Activated CD4-positive, alpha-beta T cell treated with anti-CD3 and anti-CD28 coated beads for 36 hours (primary cell): ENCODE measurements around the gene RNF213. TPM values are rescaled to one million over a fixed set of nuclear protein-coding genes. Genes with fewer than 3 reads are reported as not detected.

Experiments used
- ATAC-seq: fragments of 200-7000 bp; cut with Tn5 transposase; one replicate; pipeline ENCODE4 v1.10.0; 2021; ENCODE audit warnings: mild to moderate bottlenecking, moderate library complexity
- CTCF ChIA-PET: fragments of 350-600 bp; sonication (Branson Sonifier 250); formaldehyde crosslinking; loops from one replicate; lab custom pipeline; 2021; ENCODE audit warnings: antibody characterized with exemption; lab: Charles Lee
- POLR2A ChIA-PET: fragments of 350-600 bp; sonication (Branson Sonifier 250); formaldehyde crosslinking; loops from one replicate; lab custom pipeline; 2021; ENCODE audit warnings: antibody characterized with exemption, inconsistent platforms; lab: Charles Lee
- DNase-seq: peaks from one replicate; pipeline ENCODE4 v3.0.0-alpha.2; 2020
- H3K27ac Mint-ChIP-seq: one replicate; pipeline ENCODE4 v1.8.0; 2021; ENCODE audit warnings: mixed read lengths
- H3K27me3 Mint-ChIP-seq: one replicate; pipeline ENCODE4 v1.8.0; 2021; ENCODE audit warnings: mixed read lengths
- H3K36me3 Mint-ChIP-seq: one replicate; pipeline ENCODE4 v1.8.0; 2021; ENCODE audit warnings: low read depth, mixed read lengths
- H3K4me1 Mint-ChIP-seq: one replicate; pipeline ENCODE4 v1.8.0; 2021; ENCODE audit warnings: mixed read lengths
- H3K4me3 Mint-ChIP-seq: one replicate; pipeline ENCODE4 v1.8.0; 2021; ENCODE audit warnings: mild to moderate bottlenecking, moderate library complexity, mixed read lengths
- H3K9me3 Mint-ChIP-seq: one replicate; pipeline ENCODE4 v1.8.0; 2021; ENCODE audit warnings: low read depth, mixed read lengths
- intact Hi-C, 2 experiments: fragments of 100-400 bp; cut with DNase I in 1 of 2; cut with micrococcal nuclease in 1 of 2; formaldehyde crosslinking; loops; one replicate each; pipeline versions ENCODE4 v1.14.2 to v1.15.1; 2022 to 2024; cut with DNase I, micrococcal nuclease
- total RNA-seq, 2 experiments: library from RNA; stranded (reverse); gene quantifications; one replicate each; pipeline ENCODE4 v1.2.3, GENCODE V29; 2021

Gene RNF213
- total RNA-seq, 2 experiments from 2014 or later: 334 to 366 TPM

DNA sequence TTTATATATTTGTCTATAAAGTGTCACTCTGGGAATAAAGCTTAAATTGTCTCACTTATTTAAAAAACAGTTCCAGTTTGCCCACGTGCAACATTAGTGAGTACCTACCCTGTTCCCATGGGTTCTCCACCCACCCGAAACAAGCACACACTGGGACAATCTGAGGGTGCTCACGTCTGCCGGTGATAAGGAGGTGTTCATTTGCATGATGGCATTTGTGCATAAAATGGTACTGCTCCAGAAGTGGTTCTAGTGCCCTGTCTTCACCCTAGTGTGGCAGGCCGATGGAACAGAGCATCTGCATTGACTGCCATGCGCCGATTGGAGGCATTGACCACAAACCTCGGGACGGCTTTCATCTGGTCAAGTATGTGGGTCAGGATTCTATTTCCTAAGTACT, 118.7 kb downstream of the RNF213 start:
- intact Hi-C loops: no loop called here
- Mint-ChIP-seq H3K9me3 (no peaks in the 10 kb centered on the region), H3K4me3 (no peak overlapping the region), H3K4me1 (no peaks in the 10 kb centered on the region), H3K27me3 (no peaks in the 10 kb centered on the region), H3K36me3 (peaks cover 88% of the 10 kb centered on the region), H3K27ac (no peak overlapping the region)
- ATAC-seq (no peak), DNase-seq (no peak)
- CTCF ChIA-PET: interaction anchor here (1.3 kb wide), 1 partner anchor 9 kb away, joined by 4 read pairs; no protein-coding TSS in a partner anchor
- POLR2A ChIA-PET: no interaction called here

DNA sequence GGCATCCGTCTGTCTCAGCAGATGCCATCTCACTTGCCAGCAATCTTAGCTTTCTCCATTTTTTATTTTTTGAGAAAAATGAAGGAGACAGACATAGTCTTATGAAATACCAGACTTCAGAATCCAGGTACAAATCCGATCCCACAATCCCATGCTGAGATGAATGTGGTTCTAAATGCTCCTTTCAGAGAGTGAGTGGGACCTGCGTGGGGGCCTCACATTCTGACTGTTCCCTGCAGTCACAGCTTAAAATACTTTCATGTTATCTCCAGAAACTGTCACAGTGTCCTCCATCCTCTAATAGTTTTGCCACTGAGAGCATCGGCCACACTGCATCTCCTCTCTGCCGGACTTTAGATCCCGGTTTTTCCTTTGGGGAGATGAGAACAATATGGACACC, 119.4 kb downstream of the RNF213 start:
- H3K27me3 Mint-ChIP-seq: no peaks in the 10 kb centered on the region
- DNase-seq (no peak), ATAC-seq (no peak)
- H3K4me1 Mint-ChIP-seq: no peaks in the 10 kb centered on the region
- ChIA-PET POLR2A (interaction anchor here (0.5 kb wide), 1 partner anchor 571 kb away, joined by 5 read pairs; no protein-coding TSS in a partner anchor), CTCF (no interaction called here)
- H3K27ac Mint-ChIP-seq: no peak overlapping the region
- H3K4me3 Mint-ChIP-seq: no peak overlapping the region
- intact Hi-C loops: loop anchor here in 1 of 2 experiments (10.0 kb wide), 1 partner anchor 185 kb away; no protein-coding TSS in a partner anchor
- no peaks in the 10 kb centered on the region for H3K9me3 Mint-ChIP-seq
- peaks cover 85% of the 10 kb centered on the region for H3K36me3 Mint-ChIP-seq

DNA sequence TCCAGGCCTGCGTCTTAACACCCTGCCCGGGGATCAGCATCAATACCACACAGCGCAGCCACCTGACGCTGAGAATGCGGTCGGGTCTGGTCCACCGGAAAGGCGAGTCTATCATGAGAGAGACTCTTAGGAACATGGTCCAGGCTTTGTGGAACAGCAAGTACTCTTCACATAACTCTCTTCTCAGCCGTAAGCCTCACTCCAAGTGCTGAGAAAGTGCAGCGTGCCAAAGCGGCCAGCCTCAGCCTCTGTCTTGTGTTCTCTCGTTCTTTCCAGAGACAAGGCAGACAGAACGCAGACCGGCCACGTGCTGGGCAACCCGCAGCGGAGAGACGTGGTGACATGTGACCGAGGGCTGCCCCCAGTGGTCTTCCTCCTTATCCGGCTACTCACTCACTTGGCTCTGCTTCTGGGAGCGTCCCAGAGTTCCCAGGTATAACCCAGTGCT, 119.9 kb downstream of the RNF213 start:
- Mint-ChIP-seq H3K27me3 (no peaks in the 10 kb centered on the region), H3K9me3 (no peaks in the 10 kb centered on the region), H3K36me3 (peaks cover 85% of the 10 kb centered on the region), H3K4me1 (no peaks in the 10 kb centered on the region), H3K4me3 (no peak overlapping the region), H3K27ac (no peak overlapping the region)
- POLR2A ChIA-PET: interaction anchor here (0.5 kb wide), 1 partner anchor 570 kb away, joined by 5 read pairs; no protein-coding TSS in a partner anchor
- intact Hi-C loops: loop anchor here in 1 of 2 experiments (10.0 kb wide), 1 partner anchor 186 kb away; no protein-coding TSS in a partner anchor
- DNase-seq: no peak
- ATAC-seq: no peak
- CTCF ChIA-PET: no interaction called here

GRCh38 chr17:80381416-80381923, 120.8 kb downstream of the RNF213 start:
- no peak overlapping the region for H3K4me3 Mint-ChIP-seq
- H3K4me1 Mint-ChIP-seq: no peaks in the 10 kb centered on the region
- no peak overlapping the region for H3K27ac Mint-ChIP-seq
- H3K9me3 Mint-ChIP-seq: no peaks in the 10 kb centered on the region
- intact Hi-C loops: loop anchor here in 1 of 2 experiments (10.0 kb wide), 1 partner anchor 187 kb away; no protein-coding TSS in a partner anchor
- H3K27me3 Mint-ChIP-seq: no peaks in the 10 kb centered on the region
- peaks cover 84% of the 10 kb centered on the region for H3K36me3 Mint-ChIP-seq
- ChIA-PET CTCF (interaction anchor here (1.2 kb wide), 1 partner anchor 20 kb away, joined by 3 read pairs; no protein-coding TSS in a partner anchor), POLR2A (no interaction called here)
- DNase-seq (no peak), ATAC-seq (no peak)

DNA sequence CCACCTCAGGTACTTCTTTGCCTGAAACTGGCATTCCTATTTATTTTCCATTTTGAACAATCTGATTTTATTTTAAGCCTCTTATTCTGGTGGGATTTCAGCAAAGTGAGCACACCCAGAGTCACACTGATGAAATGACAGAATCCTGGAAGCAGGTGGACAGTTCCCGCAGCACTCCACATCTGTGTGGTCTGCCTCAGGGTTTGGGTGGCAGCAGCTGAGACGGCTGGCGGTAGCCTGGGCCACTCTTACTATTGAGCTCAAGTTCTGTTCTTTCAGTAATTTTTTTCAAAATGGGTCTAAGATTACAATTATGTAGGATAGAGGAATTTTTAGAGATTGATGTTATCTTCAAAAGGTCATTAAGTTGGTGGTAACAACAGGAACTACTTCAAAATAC, 121.8 kb downstream of the RNF213 start:
- ATAC-seq: no peak
- Mint-ChIP-seq H3K4me3 (no peak overlapping the region), H3K4me1 (no peaks in the 10 kb centered on the region), H3K36me3 (peaks cover 83% of the 10 kb centered on the region), H3K27me3 (no peaks in the 10 kb centered on the region), H3K27ac (no peak overlapping the region), H3K9me3 (no peaks in the 10 kb centered on the region)
- ChIA-PET CTCF (interaction anchor here (1.2 kb wide), 2 partner anchors 19 to 28 kb away, joined by 3 to 5 read pairs; no protein-coding TSS in a partner anchor), POLR2A (no interaction called here)
- no peak for DNase-seq
- intact Hi-C loops: loop anchor here in 1 of 2 experiments (10.0 kb wide), 1 partner anchor 188 kb away; no protein-coding TSS in a partner anchor

GRCh38 chr17:80382956-80383355, 122.3 kb downstream of the RNF213 start:
- no peaks in the 10 kb centered on the region for H3K27me3 Mint-ChIP-seq
- ATAC-seq (no peak), DNase-seq (no peak)
- no peaks in the 10 kb centered on the region for H3K4me1 Mint-ChIP-seq
- intact Hi-C loops: loop anchor here in 1 of 2 experiments (10.0 kb wide), 1 partner anchor 188 kb away; no protein-coding TSS in a partner anchor
- peak overlapping the region; percentile 34 for H3K27ac Mint-ChIP-seq
- no peaks in the 10 kb centered on the region for H3K9me3 Mint-ChIP-seq
- ChIA-PET POLR2A (no interaction called here), CTCF (interaction anchor here (1.2 kb wide), 1 partner anchor 28 kb away, joined by 5 read pairs; no protein-coding TSS in a partner anchor)
- no peak overlapping the region for H3K4me3 Mint-ChIP-seq
- H3K36me3 Mint-ChIP-seq: peaks cover 82% of the 10 kb centered on the region

- Mint-ChIP-seq H3K9me3 (no peaks in the 10 kb centered on the region), H3K4me3 (no peak overlapping the region), H3K4me1 (no peaks in the 10 kb centered on the region), H3K27ac (peak overlapping the region; percentile 71), H3K36me3 (peaks cover 86% of the 10 kb centered on the region), H3K27me3 (no peaks in the 10 kb centered on the region)
- DNase-seq (no peak), ATAC-seq (no peak)
- ChIA-PET POLR2A (no interaction called here), CTCF (interaction anchor here (0.6 to 1.2 kb wide), 2 partner anchors 7 to 641 kb away, joined by 3 read pairs; no protein-coding TSS in a partner anchor)
- intact Hi-C loops: loop anchor here in 1 of 2 experiments (10.0 kb wide), 1 partner anchor 190 kb away; no protein-coding TSS in a partner anchor
These were observed 123.7 kb downstream of the RNF213 start for GRCh38 chr17:80384078-80384960.

DNA sequence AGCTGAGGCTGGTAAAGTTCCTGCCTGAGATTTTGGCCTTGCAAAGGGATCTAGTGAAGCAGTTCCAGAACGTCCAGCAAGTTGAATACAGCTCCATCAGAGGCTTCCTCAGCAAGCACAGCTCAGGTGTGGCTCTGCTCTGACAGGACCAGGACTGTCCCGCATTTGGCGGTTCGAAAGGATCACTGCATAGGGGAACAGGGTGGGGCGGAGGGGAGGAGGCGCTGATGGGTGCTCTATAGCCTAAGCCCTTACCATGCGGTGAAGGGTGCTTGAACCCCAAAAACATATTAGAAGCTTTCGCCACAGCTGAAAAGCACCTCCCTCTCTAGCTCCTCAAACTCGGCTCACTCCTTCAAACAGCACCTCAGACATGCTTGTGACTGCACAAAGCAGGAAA, 124.4 kb downstream of the RNF213 start:
- Mint-ChIP-seq H3K27me3 (no peaks in the 10 kb centered on the region), H3K9me3 (no peaks in the 10 kb centered on the region), H3K27ac (no peak overlapping the region), H3K36me3 (peaks cover 84% of the 10 kb centered on the region), H3K4me3 (no peak overlapping the region), H3K4me1 (no peaks in the 10 kb centered on the region)
- POLR2A ChIA-PET: interaction anchor here (0.9 kb wide), 1 partner anchor 12 kb away, joined by 3 read pairs; no protein-coding TSS in a partner anchor
- ATAC-seq (peak; percentile 10), DNase-seq (no peak)
- CTCF ChIA-PET: interaction anchor here (0.6 to 1.2 kb wide), 2 partner anchors 8 to 640 kb away, joined by 3 read pairs; no protein-coding TSS in a partner anchor
- intact Hi-C loops: loop anchor here in 1 of 2 experiments (10.0 kb wide), 1 partner anchor 190 kb away; no protein-coding TSS in a partner anchor

- ChIA-PET CTCF (interaction anchor here (2.5 kb wide), 1 partner anchor 10 kb away, joined by 5 read pairs; no protein-coding TSS in a partner anchor), POLR2A (no interaction called here)
- no peaks in the 10 kb centered on the region for H3K27me3 Mint-ChIP-seq
- peaks cover 77% of the 10 kb centered on the region for H3K36me3 Mint-ChIP-seq
- DNase-seq: no peak
- ATAC-seq: peak; percentile 24
- no peak overlapping the region for H3K4me3 Mint-ChIP-seq
- no peak overlapping the region for H3K27ac Mint-ChIP-seq
- no peaks in the 10 kb centered on the region for H3K4me1 Mint-ChIP-seq
- intact Hi-C loops: loop anchor here in 1 of 2 experiments (10.0 kb wide), 1 partner anchor 192 kb away; no protein-coding TSS in a partner anchor
- no peaks in the 10 kb centered on the region for H3K9me3 Mint-ChIP-seq
These were observed 125.7 kb downstream of the RNF213 start for GRCh38 chr17:80386341-80386740.

GRCh38 chr17:80387071-80387470, 126.4 kb downstream of the RNF213 start:
- Mint-ChIP-seq H3K36me3 (peaks cover 76% of the 10 kb centered on the region), H3K27ac (no peak overlapping the region), H3K4me3 (no peak overlapping the region), H3K9me3 (no peaks in the 10 kb centered on the region), H3K4me1 (no peaks in the 10 kb centered on the region), H3K27me3 (no peaks in the 10 kb centered on the region)
- POLR2A ChIA-PET: no interaction called here
- CTCF ChIA-PET: interaction anchor here (2.5 kb wide), 1 partner anchor 11 kb away, joined by 5 read pairs; no protein-coding TSS in a partner anchor
- DNase-seq (no peak), ATAC-seq (no peak)
- intact Hi-C loops: loop anchor here in 1 of 2 experiments (10.0 kb wide), 1 partner anchor 192 kb away; no protein-coding TSS in a partner anchor
